Endodermal cell (in vitro differentiated cells): Measurements from ENCODE around the gene HMGB2. TPM values are rescaled to one million over a fixed set of nuclear protein-coding genes. Genes with fewer than 3 reads are reported as not detected.

Experiments
- DNase-seq: peaks from one replicate; pipeline ENCODE4 v3.0.0-alpha.2; 2017
- H3K27ac ChIP-seq: 2 replicates; pipeline ENCODE4 v1.5.1; 2013; ENCODE audit warnings: mild to moderate bottlenecking, low read depth, low read length, moderate library complexity
- H3K27me3 ChIP-seq: 2 replicates; pipeline ENCODE4 v1.6.1; 2013; ENCODE audit warnings: mild to moderate bottlenecking, low read length, moderate library complexity; ENCODE audit not compliant: insufficient read depth, control insufficient read depth, poor library complexity, severe bottlenecking
- H3K36me3 ChIP-seq: 2 replicates; pipeline ENCODE4 v1.7.0; 2013; ENCODE audit warnings: mild to moderate bottlenecking, low read length, moderate library complexity; ENCODE audit not compliant: control insufficient read depth, insufficient read depth
- H3K4me1 ChIP-seq: one replicate; pipeline ENCODE4 v1.7.0; 2013; ENCODE audit warnings: low read length; ENCODE audit not compliant: control insufficient read depth, insufficient read depth
- H3K4me3 ChIP-seq: 2 replicates; pipeline ENCODE4 v1.5.1; 2013; ENCODE audit warnings: mild to moderate bottlenecking, low read length, moderate library complexity
- H3K9ac ChIP-seq: 2 replicates; pipeline ENCODE4 v1.6.1; 2013; ENCODE audit warnings: mild to moderate bottlenecking, low read length, moderate library complexity; ENCODE audit not compliant: poor library complexity, severe bottlenecking; ENCODE audit errors: extremely low read depth
- H3K9me3 ChIP-seq: 2 replicates; pipeline ENCODE4 v1.6.1; 2013; ENCODE audit warnings: mild to moderate bottlenecking, low read length, moderate library complexity; ENCODE audit not compliant: control insufficient read depth
- H3K27ac Mint-ChIP-seq: 2 replicates; pipeline ENCODE4 v1.8.0; 2020; ENCODE audit warnings: mixed read lengths
- H3K27me3 Mint-ChIP-seq: 2 replicates; pipeline ENCODE4 v1.8.0; 2021; ENCODE audit warnings: mild to moderate bottlenecking, mixed read lengths; ENCODE audit not compliant: insufficient read depth
- H3K36me3 Mint-ChIP-seq: 2 replicates; pipeline ENCODE4 v1.8.0; 2020; ENCODE audit warnings: low read depth, mixed read lengths
- H3K4me1 Mint-ChIP-seq: 2 replicates; pipeline ENCODE4 v1.8.0; 2020; ENCODE audit warnings: mixed read lengths
- H3K4me3 Mint-ChIP-seq: 2 replicates; pipeline ENCODE4 v1.8.0; 2020; ENCODE audit warnings: mild to moderate bottlenecking, moderate library complexity, mixed read lengths
- H3K9me3 Mint-ChIP-seq: 2 replicates; pipeline ENCODE4 v1.8.0; 2020; ENCODE audit warnings: mild to moderate bottlenecking, mixed read lengths
- WGBS, 2 experiments: methylation state at CpG; one replicate each; pipeline versions ENCODE4 v1.1.5 to v1.1.7; 2013; ENCODE audit warnings: missing lambda C conversion rate in 2 of 2, mixed read lengths in 1 of 2; ENCODE audit not compliant: insufficient coverage in 1 of 2, insufficient read length in 1 of 2; 5-methylcytosine and 5-hydroxymethylcytosine counted together
- total RNA-seq, 2 donors: library from RNA; stranded (reverse); fragmentation: NEBNext Ultra II Directional in 1 of 2; extraction: Animal tissue kit (Norgen Biotek cat#: 25700) in 1 of 2; gene quantifications; 2 replicates in 1 of 2; 3 replicates in 1 of 2; pipeline ENCODE4 v1.2.1, GENCODE V29; 2021
- TF ChIP-seq, protein P1 (sequence below): fragments of 200-600 bp; sonication (generic); conservative IDR thresholded peaks from 2 replicates; pipeline ENCODE4 v1.5.0; 2021; ENCODE audit warnings: antibody characterized with exemption, mild to moderate bottlenecking

HMGB2 gene
- total RNA-seq, 2 donors from 2014 or later: 236 to 425 TPM

DNA sequence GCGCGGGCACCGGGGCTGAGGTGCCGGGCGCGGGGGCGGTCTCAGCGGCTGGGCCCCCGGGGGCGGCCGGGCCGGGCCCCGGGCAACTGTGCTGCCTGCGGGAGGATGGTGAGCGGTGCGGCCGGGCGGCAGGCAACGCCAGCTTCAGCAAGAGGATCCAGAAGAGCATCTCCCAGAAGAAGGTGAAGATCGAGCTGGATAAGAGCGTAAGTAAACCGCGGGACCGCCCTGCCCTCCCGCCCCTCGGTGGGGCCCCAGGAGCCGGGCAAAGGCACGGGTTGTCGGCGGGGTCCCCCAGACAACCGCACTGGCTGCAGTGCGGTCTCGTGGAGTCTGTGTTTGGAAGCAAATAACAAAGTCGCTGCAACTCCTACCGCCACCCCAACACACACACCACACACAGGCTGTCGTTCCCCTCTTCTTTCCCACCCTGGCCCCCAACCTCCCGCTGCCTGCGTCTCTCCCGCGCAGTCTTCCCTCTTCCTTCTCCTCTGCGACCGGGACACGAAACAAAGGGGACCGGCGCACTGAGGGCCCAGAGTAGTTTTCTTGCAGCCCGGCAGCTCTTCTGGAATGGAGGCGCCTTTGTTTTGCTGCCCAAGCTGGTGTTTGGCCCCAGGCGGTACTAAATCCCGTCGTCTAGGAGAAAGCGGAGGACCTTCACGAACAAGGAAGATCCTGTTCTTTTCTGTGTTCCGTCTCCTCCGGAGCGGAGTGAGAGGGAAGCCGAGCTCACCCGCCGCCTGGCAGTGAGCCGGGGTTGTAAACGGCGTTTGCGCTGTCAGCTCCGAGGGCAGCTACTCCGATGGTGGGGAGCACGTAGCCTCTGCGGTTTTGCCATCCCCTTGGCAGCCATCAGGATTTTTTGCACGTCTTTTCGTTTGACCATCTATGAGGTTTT, 37.4 kb upstream of the HMGB2 start:
- H3K27ac ChIP-seq: peak overlapping the region; percentile 97
- no peaks in the 10 kb centered on the region for H3K27me3 ChIP-seq
- DNase-seq: peak; percentile 85
- H3K9me3 ChIP-seq: no peaks in the 10 kb centered on the region
- Mint-ChIP-seq H3K4me1 (peaks cover 5% of the 10 kb centered on the region), H3K36me3 (peaks cover 2% of the 10 kb centered on the region), H3K4me3 (peak overlapping the region; percentile 91), H3K27ac (peak overlapping the region; percentile 82), H3K27me3 (no peaks in the 10 kb centered on the region), H3K9me3 (no peaks in the 10 kb centered on the region)
- peak overlapping the region; percentile 66 for H3K9ac ChIP-seq
- TF ChIP-seq, protein P1, sequence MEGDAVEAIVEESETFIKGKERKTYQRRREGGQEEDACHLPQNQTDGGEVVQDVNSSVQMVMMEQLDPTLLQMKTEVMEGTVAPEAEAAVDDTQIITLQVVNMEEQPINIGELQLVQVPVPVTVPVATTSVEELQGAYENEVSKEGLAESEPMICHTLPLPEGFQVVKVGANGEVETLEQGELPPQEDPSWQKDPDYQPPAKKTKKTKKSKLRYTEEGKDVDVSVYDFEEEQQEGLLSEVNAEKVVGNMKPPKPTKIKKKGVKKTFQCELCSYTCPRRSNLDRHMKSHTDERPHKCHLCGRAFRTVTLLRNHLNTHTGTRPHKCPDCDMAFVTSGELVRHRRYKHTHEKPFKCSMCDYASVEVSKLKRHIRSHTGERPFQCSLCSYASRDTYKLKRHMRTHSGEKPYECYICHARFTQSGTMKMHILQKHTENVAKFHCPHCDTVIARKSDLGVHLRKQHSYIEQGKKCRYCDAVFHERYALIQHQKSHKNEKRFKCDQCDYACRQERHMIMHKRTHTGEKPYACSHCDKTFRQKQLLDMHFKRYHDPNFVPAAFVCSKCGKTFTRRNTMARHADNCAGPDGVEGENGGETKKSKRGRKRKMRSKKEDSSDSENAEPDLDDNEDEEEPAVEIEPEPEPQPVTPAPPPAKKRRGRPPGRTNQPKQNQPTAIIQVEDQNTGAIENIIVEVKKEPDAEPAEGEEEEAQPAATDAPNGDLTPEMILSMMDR: no peak
- no peaks in the 10 kb centered on the region for H3K4me1 ChIP-seq
- peak overlapping the region; percentile 99 for H3K4me3 ChIP-seq
- H3K36me3 ChIP-seq: no peaks in the 10 kb centered on the region
- 0% methylated on average over 19 to 68 of the region's 68 CpGs for WGBS, 2 experiments

DNA sequence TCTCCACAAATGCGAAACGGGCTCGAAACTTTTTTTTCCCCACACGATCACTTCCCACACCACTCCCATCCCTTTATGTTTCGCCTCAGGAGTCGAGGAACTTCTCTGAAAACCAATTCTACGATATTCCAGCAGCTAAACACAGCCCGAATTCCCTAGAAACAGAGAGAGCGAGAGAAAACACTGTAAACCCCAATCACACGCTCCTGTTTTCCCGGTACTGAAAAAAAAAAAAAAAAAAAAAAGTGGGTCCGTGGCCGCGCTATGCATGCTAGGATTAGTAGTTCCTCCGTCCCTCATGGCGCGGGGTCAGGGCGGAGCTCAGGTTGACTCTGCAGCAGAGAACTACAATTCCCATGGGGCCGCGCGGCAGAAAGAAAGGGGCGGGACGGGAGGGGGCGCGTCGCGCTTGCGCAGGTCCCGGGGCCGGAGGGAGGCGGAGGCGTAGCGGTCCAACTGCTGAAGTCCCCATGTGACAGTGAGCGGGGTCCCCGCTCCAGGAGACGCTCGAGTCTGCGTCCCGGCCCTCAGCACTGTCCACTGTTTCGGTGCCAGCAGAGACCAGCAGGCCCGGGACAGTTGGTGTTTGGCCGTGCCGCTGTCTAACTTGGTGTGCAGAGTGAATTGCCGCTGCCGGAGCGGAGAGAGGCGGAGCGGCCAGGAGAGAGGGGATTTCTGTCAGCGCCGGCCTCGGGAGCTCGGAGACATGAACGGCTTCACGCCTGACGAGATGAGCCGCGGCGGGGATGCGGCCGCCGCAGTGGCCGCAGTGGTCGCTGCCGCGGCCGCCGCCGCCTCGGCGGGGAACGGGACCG, 36.5 kb upstream of the HMGB2 start, which contains the start of gene SAP30:
TSS of gene SAP30 (plus strand) at position 478 of the 815 bp plus-strand sequence. CDS start at position 707, 229 bp downstream.
- Histone ChIP-seq H3K27ac (peak within 1 kb of the TSS; percentile 97), H3K27me3 (no peaks in the 10 kb centered on the region), H3K4me1 (no peaks in the 10 kb centered on the region), H3K4me3 (peak within 1 kb of the TSS; percentile 99), H3K9me3 (no peaks in the 10 kb centered on the region), H3K36me3 (no peaks in the 10 kb centered on the region), H3K9ac (peak within 1 kb of the TSS; percentile 70)
- DNase-seq: peak; percentile 99
- TF ChIP-seq, protein P1: no peak
- WGBS, 2 experiments: 0 to 1% methylated on average over 20 to 72 of the region's 72 CpGs
- peak within 1 kb of the TSS; percentile 91 for H3K4me3 Mint-ChIP-seq
- no peaks in the 10 kb centered on the region for H3K9me3 Mint-ChIP-seq
- peaks cover 5% of the 10 kb centered on the region for H3K4me1 Mint-ChIP-seq
- peaks cover 2% of the 10 kb centered on the region for H3K36me3 Mint-ChIP-seq
- H3K27ac Mint-ChIP-seq: peak within 1 kb of the TSS; percentile 97
- no peaks in the 10 kb centered on the region for H3K27me3 Mint-ChIP-seq

DNA sequence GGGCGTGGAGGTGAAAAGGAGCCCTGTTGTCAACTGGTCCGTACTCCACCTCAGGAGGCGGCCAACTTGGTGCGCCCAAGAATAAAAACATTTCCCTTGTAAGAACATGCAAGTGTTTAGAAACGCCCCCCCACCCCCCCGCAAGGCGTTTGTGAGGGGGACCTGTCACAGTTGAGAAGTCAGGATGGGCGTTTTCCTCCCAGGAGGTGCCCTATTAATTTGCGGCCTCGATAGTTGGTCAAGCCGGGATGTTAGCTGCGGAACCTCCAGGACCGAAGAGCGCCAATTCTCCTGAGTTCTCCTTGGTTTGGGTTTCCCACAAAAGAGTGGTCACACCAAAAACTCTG, 35.9 kb upstream of the HMGB2 start:
- 0% methylated on average over 6 to 14 of the region's 14 CpGs for WGBS, 2 experiments
- Mint-ChIP-seq H3K4me1 (peaks cover 5% of the 10 kb centered on the region), H3K9me3 (no peaks in the 10 kb centered on the region), H3K27ac (peak overlapping the region; percentile 97), H3K27me3 (no peaks in the 10 kb centered on the region), H3K36me3 (peaks cover 2% of the 10 kb centered on the region), H3K4me3 (peak overlapping the region; percentile 91)
- Histone ChIP-seq H3K4me3 (peak overlapping the region; percentile 99), H3K27ac (peak overlapping the region; percentile 66), H3K36me3 (no peaks in the 10 kb centered on the region), H3K4me1 (no peaks in the 10 kb centered on the region), H3K9me3 (no peaks in the 10 kb centered on the region), H3K9ac (peak overlapping the region; percentile 70), H3K27me3 (no peaks in the 10 kb centered on the region)
- no peak for DNase-seq
- TF ChIP-seq, protein P1: no peak
